HEK293T (cell line): ENCODE measurements around the gene FBXO11.
"Not testable (repeated sequence)": the region's sequence is repeated elsewhere in the genome, so short reads cannot be mapped to it uniquely, and the experiment has no call there.

Experiments used
- ARNT ChIP-seq: fragments of 450-650 bp; IDR thresholded peaks from 2 replicates; pipeline ENCODE4 v1.6.1; 2017; ENCODE audit warnings: mild to moderate bottlenecking
- BHLHE40 ChIP-seq: fragments of 450-650 bp; IDR thresholded peaks from 2 replicates; pipeline ENCODE4 v1.6.1; 2016; ENCODE audit warnings: mild to moderate bottlenecking, moderate library complexity, borderline replicate concordance
- CTBP1 ChIP-seq: fragments of 450-650 bp; IDR thresholded peaks from 2 replicates; pipeline ENCODE4 v1.6.1; 2016; ENCODE audit warnings: borderline replicate concordance
- FOXA1 ChIP-seq: fragments of 450-650 bp; IDR thresholded peaks from 2 replicates; pipeline ENCODE4 v1.6.1; 2016; ENCODE audit warnings: mild to moderate bottlenecking
- FOXK2 ChIP-seq: fragments of 450-650 bp; IDR thresholded peaks from 2 replicates; pipeline ENCODE4 v1.6.1; 2016; ENCODE audit warnings: mild to moderate bottlenecking
- FOXM1 ChIP-seq: fragments of 450-650 bp; IDR thresholded peaks from 2 replicates; pipeline ENCODE4 v1.6.1; 2017; ENCODE audit warnings: mild to moderate bottlenecking, borderline replicate concordance
- HDGF ChIP-seq: fragments of 450-650 bp; IDR thresholded peaks from 2 replicates; pipeline ENCODE4 v1.6.1; 2017; ENCODE audit warnings: antibody characterized with exemption, borderline replicate concordance
- L3MBTL2 ChIP-seq: fragments of 450-650 bp; conservative IDR thresholded peaks from 2 replicates; pipeline ENCODE4 v1.6.1; 2016; ENCODE audit warnings: mild to moderate bottlenecking
- NFRKB ChIP-seq: fragments of 450-650 bp; IDR thresholded peaks from 2 replicates; pipeline ENCODE4 v1.6.1; 2016; ENCODE audit warnings: mild to moderate bottlenecking, moderate library complexity
- PKNOX1 ChIP-seq: fragments of 450-650 bp; IDR thresholded peaks from 2 replicates; pipeline ENCODE4 v1.6.1; 2016
- SUZ12 ChIP-seq: fragments of 450-650 bp; IDR thresholded peaks from 2 replicates; pipeline ENCODE4 v1.6.1; 2016; ENCODE audit warnings: mild to moderate bottlenecking
- TARDBP ChIP-seq: fragments of 450-650 bp; IDR thresholded peaks from 2 replicates; pipeline ENCODE4 v1.6.1; 2016
- ZNF384 ChIP-seq: fragments of 450-650 bp; IDR thresholded peaks from 2 replicates; pipeline ENCODE4 v1.6.1; 2016

- not testable (repeated sequence) for TF ChIP-seq FOXA1, FOXK2, SUZ12, CTBP1, BHLHE40, PKNOX1, FOXM1, ARNT, TARDBP, ZNF384, HDGF, NFRKB, L3MBTL2
These were observed 9.0 kb downstream of the FBXO11 start for GRCh38 chr2:47897191-47897882.
